WERI-Rb-1 (cell line): ENCODE results near the gene PXYLP1.

Experiments used
- DNase-seq: peaks from one replicate; pipeline ENCODE4 v3.0.0-alpha.2; 2020
- H3K27ac ChIP-seq: fragments of 250-450 bp; sonication (Bioruptor Pico); 2 replicates; pipeline ENCODE4 v1.5.1; 2020; ENCODE audit warnings: mild to moderate bottlenecking, moderate library complexity
- H3K27me3 ChIP-seq: fragments of 250-450 bp; sonication (Bioruptor Pico); 2 replicates; pipeline ENCODE4 v1.5.1; 2021; ENCODE audit warnings: mild to moderate bottlenecking, low read depth, moderate library complexity; ENCODE audit not compliant: insufficient read depth, severe bottlenecking
- H3K36me3 ChIP-seq: fragments of 250-450 bp; sonication (Bioruptor Pico); 2 replicates; pipeline ENCODE4 v1.5.1; 2020; ENCODE audit warnings: mild to moderate bottlenecking, moderate library complexity
- H3K4me3 ChIP-seq: 2 replicates; pipeline ENCODE4 v1.5.1; 2011; ENCODE audit warnings: low read depth, mild to moderate bottlenecking, control low read depth, low read length
- H3K9me3 ChIP-seq: fragments of 250-450 bp; sonication (Bioruptor Pico); 2 replicates; pipeline ENCODE4 v1.5.1; 2021; ENCODE audit warnings: mild to moderate bottlenecking, moderate library complexity; ENCODE audit not compliant: severe bottlenecking
- TF ChIP-seq, protein P1 (sequence below): IDR thresholded peaks from 2 replicates; pipeline ENCODE4 v1.5.1; 2011; ENCODE audit warnings: low read depth, mild to moderate bottlenecking, control low read depth, inconsistent platforms, low read length

Gene PXYLP1

DNA sequence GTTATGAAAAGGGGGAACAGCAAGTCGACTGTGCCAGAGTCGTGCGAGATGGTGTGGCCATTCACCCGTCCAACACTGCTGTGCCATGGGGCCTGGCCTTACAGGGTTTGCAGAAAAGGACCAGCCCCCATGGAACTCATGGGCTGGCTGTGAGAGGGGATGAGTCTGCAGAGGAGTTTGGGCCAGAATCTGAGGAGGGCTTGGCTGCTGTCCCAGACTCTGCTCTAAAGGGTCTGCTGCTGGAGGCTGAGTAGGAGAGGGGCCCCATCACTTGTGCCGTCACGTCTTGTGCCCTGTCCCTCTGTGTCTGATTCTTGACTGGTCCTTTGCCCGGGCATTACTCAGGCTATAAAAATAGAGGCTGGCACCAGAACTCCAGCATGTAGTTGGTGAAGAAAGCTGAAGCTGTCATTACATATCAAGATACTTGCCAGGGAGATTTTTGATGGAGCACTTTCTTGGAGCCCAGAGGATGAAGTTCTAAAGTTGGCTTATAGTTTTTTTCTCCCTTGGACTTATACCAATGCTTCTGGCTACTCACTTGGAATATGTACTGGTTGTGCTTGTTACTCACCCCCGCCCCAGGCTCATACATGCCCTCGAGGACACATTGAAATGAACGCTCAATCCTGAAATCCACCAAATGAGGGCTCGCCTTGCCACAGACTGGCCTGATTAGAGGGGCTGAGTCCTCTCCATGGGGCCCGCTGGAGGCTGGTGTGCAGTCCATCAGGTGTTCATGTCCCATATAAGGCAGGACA, 10.2 kb downstream of the PXYLP1 start:
- no peaks in the 10 kb centered on the region for H3K27me3 ChIP-seq
- peaks cover 15% of the 10 kb centered on the region for H3K36me3 ChIP-seq

GRCh38 chr3:141242377-141243092, 10.9 kb downstream of the PXYLP1 start:
- H3K4me3 ChIP-seq = no peak overlapping the region
- no peak overlapping the region for H3K27ac ChIP-seq
- TF ChIP-seq, protein P1, sequence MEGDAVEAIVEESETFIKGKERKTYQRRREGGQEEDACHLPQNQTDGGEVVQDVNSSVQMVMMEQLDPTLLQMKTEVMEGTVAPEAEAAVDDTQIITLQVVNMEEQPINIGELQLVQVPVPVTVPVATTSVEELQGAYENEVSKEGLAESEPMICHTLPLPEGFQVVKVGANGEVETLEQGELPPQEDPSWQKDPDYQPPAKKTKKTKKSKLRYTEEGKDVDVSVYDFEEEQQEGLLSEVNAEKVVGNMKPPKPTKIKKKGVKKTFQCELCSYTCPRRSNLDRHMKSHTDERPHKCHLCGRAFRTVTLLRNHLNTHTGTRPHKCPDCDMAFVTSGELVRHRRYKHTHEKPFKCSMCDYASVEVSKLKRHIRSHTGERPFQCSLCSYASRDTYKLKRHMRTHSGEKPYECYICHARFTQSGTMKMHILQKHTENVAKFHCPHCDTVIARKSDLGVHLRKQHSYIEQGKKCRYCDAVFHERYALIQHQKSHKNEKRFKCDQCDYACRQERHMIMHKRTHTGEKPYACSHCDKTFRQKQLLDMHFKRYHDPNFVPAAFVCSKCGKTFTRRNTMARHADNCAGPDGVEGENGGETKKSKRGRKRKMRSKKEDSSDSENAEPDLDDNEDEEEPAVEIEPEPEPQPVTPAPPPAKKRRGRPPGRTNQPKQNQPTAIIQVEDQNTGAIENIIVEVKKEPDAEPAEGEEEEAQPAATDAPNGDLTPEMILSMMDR = no peak
- peaks cover 12% of the 10 kb centered on the region for H3K36me3 ChIP-seq
- H3K9me3 ChIP-seq = peaks cover 5% of the 10 kb centered on the region
- H3K27me3 ChIP-seq = no peaks in the 10 kb centered on the region
- DNase-seq = peak; percentile 39

More for the DNA sequence above, 10.2 kb downstream of the PXYLP1 start:
- TF ChIP-seq, protein P1 = no peak
- Histone ChIP-seq H3K9me3 (peaks cover 5% of the 10 kb centered on the region), H3K27ac (no peak overlapping the region), H3K4me3 (no peak overlapping the region)
- DNase-seq = no peak

GRCh38 chr3:141243271-141243707, 11.7 kb downstream of the PXYLP1 start:
- Histone ChIP-seq H3K9me3 (peaks cover 5% of the 10 kb centered on the region), H3K27me3 (no peaks in the 10 kb centered on the region), H3K4me3 (no peak overlapping the region), H3K27ac (no peak overlapping the region), H3K36me3 (peaks cover 9% of the 10 kb centered on the region)
- TF ChIP-seq, protein P1 = no peak
- DNase-seq = no peak

GRCh38 chr3:141246224-141246957, 14.8 kb downstream of the PXYLP1 start:
- H3K4me3 ChIP-seq = no peak overlapping the region
- TF ChIP-seq, protein P1 = no peak
- no peak for DNase-seq
- H3K27ac ChIP-seq = no peak overlapping the region
- H3K36me3 ChIP-seq = peaks cover 8% of the 10 kb centered on the region
- H3K27me3 ChIP-seq = no peaks in the 10 kb centered on the region
- H3K9me3 ChIP-seq = peaks cover 5% of the 10 kb centered on the region

DNA sequence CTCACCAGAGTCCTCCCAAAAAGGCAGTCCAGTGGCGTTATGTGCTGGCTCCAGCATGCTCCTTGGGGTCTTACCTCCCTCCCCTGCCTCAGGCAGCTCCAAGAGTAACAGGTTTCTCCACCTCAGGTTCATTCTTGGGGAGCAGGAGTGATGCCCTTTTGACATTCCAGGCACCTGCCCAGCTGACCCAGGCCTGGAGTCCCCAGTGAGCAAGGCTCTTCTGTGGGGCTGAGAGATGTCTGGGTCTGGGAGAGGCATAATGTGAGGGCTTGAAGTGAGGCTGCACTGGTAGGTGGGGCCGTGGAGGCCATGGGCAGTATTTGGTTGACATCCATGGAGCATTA, 15.3 kb downstream of the PXYLP1 start:
- TF ChIP-seq, protein P1 = no peak
- peaks cover 8% of the 10 kb centered on the region for H3K36me3 ChIP-seq

More for the DNA sequence above, 15.3 kb downstream of the PXYLP1 start:
- DNase-seq = no peak
- Histone ChIP-seq H3K27ac (no peak overlapping the region), H3K9me3 (peaks cover 5% of the 10 kb centered on the region), H3K4me3 (no peak overlapping the region), H3K27me3 (no peaks in the 10 kb centered on the region)
